ENCODE results near the gene HOXC6.

The HOXC6 gene

DNA sequence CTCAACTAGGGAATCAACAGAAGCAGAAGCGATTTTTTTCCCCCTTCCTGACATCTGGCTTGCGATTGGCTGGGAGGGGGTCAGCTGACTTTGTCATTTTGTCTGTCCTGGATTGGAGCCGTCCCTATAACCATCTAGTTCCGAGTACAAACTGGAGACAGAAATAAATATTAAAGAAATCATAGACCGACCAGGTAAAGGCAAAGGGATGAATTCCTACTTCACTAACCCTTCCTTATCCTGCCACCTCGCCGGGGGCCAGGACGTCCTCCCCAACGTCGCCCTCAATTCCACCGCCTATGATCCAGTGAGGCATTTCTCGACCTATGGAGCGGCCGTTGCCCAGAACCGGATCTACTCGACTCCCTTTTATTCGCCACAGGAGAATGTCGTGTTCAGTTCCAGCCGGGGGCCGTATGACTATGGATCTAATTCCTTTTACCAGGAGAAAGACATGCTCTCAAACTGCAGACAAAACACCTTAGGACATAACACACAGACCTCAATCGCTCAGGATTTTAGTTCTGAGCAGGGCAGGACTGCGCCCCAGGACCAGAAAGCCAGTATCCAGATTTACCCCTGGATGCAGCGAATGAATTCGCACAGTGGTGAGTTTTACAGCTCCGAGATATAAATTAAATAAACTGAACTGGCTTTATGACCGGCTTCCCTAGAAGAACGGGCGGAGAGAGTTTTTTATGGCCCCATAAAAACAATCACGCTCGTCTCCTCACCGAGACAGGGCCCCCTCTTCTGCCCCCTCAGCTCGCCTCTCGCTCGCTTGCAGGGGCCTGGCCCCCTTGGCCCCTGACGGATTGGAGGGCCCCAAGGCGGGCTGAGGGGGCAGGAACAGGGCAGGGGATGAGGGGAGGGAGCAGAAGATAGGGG, at the start of gene HOXC6:
TSS of gene HOXC6 (plus strand) at position 127 of the 888 bp plus-strand sequence. CDS start at position 209, 82 bp downstream.
- no peak for DNase-seq

DNA sequence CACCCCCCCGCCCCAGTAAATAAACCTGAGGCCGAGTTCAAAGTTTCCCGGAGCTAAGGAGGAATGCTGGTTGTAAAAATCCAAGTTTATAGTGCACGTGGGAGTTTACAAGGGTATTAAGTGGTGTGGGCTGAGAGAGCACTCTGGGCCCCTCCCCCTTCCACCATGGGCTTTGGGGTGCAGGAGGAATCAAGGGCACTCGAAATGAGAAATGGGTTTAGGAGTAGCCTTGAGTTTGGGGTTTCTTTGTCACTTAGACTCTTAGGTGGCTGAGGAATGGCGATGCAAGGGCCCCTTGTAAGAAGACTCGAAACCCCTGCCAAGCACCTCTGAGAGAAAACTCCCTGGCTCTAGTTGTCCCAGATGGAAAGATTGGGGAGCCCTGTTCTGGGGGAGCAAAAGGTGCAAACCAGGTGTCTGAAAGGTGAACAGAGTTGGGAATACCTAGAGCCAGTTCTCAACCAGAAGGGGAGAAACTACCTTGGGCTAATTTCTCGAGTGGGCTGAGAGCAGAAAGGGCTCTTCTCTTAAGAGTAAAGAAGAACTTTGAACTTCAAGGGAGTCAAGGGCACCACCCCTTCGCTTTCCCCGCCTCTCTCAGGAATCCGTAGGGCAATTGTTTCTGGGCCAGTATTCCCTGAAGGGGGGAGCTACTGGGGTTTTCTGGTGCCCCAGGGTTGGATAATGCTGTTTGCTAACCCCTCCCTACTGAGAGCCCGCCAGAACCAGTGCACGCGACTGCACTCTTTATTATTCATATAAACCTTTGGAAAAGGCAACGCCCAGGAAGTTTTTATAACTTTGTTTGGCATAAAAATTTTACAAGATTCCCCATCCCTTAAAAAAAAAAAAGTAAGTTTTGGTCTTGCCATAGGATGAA, 49.5 kb upstream of the HOXC6 start:
- no peak for DNase-seq

DNA sequence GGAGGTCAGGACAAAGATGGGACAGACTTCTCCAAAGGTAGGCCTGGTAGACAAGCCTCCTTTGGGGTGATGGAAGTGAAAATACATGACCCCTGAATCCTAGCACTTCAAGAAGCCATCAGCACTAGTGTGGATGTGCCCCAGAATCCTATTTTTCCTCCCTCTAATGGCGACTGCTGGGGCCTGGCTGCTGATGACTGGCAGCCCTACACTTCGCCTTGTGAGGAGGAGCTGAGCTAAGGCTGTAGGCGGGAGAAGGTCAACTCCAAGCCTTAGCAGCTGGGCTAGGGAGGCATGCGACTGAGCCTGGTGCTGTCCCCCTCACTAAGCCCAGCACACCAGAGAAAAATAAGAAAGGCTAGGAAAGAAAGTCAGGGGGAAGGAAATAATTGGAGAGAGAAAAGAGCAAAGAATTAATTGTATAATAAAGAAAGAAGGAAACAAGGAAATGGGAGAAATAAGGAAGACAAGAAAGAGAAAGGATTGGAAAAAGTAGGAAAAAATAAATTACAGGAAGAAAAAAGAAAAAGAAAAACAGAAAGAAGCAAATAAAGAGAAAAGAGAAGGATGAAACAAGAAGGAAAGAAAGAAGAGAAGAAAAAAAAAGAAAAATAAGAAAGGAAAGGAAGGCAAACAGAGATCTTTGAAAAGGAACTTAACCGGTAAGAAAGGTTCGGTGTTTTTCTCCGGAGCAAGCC, 48.0 kb upstream of the HOXC6 start:
- no peak for DNase-seq

DNA sequence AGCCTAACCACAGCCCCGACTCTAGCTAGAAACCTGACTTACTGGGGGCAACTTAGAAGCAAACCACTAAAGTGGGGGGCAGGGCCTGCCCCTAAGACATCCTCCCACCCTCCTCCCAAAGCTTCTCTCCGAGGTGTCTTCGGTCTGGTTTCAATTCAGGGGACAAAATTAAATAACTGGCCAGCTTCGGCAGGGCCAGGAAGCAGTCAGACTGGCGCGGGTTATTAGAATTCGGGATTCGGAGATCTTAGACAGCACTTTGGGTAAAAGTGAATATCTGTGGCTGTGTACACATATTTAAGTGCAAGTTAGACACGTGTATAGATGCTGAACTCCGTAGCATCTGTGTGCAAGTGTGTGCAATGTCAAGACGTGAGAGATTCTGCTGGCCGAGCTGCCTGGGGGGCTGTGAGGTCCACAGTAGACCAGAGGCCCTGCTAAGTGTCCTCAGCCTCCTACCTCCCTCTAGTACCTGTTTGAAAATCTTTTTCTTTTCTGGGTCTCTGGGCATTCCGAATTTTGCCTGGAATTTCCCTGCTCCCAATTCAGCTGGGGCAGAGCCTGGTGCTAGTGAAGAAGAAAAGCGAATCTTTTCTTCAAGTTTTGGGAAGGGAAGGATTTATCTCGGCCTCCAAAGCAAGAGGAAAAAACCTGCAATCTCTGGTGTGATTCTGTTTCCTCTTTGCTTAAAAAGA, 47.3 kb upstream of the HOXC6 start:
- DNase-seq = no peak

DNA sequence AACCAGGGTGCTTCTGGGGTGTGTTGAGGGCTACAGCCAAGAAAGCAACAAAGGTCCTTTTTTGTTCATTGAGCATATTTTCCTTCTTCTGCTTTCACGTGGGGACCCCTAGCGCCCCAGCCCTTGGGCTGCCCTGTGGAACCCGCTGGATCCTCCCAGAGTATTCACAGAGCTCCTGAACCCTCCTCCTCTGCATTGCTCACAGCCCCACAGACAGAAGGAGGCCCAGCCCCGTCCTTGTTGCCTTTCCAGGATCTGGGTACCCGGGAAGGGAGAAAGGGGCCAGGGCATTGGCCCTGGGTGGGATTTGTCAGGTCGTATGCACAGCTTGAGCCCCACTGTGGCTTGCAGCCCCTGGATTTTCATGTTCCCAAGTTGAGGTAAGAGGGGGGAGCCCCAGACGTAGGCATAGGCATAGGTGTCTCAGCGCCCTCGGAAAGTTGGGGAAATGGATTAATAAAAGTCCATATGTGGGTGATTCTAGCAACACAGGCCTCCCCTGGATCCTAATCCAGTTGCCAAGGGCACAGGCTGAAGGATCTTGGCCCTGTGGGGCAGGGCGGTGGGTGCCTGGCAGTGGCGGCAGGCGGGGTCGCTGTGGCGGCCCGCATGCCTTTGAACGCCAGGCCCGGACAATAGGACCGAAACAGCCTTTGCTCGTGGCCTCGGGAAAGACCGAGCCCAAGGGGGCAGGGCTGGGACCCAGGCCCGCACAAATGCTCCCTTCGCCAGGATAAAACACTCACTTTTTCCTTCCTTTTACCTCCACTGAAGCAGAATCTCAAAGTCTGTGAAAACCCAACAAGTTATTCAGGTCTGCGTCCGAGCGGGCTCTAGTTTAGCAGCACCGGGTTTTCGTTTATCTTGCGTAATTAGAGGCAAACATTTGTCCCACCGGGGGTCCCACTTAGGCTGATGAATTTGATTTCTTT, 46.3 kb upstream of the HOXC6 start:
- DNase-seq = no peak

DNA sequence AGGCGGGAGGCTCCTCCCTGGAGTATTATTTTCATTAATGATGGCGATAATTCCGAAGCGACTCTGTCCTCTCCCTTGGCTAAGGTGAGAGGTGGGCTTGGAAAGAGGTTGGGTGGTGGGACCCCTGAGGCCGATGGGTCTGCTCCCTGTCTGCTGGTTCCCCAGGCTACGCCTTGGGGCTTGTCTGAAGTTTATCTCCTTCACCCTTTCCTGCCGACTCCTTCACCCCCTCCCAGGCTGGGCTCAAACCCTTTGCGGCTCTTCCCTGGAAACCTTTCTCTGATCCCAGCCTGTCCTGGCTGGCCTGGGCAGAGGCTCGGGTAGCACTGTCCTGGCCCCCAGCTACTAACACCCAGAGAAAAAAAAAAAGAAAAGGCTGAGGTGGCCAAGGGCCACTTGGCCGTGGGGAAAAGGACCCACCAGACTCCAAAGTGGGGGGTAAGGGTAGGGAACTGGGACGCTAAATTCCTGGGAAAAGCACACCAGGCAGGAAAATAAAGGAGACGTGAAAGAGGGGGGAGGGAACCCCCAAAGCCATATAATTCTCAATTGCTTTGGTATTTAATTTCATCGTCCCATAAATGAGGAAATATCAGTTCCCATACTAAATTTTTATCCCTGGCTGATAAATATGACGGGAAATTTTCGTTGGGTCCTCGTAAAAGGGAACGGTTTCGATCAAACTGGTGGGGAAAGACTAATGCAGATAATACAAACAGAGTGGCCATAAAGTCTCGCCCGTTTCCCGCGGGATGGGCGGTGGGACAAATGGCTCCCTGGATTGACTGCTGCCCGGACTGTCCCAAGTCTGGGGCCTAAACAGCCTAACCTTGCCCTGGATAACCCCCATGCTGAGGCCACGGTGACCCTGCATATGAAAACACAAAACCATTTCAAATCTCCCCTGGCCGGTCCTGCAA, 45.3 kb upstream of the HOXC6 start:
- no peak for DNase-seq

DNA sequence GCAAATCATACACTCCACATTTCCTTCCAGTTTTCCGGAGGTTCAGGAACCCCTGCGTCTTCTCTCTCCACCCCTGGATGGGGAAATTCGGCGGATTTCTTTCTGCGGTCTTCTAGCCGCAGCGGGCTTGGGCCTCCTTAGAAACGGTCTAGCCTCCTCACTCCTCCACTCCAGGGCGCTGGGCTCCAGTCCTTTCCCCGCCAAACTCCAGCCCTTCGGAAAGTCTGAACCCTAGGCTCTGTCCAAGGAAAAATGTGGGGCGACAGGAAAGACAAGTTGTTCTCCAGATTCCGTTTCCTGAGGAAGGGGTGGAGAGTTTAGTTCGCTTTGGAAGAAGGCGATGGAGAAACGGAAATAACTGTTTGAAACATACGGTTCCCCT, 44.7 kb upstream of the HOXC6 start:
- DNase-seq = no peak

DNA sequence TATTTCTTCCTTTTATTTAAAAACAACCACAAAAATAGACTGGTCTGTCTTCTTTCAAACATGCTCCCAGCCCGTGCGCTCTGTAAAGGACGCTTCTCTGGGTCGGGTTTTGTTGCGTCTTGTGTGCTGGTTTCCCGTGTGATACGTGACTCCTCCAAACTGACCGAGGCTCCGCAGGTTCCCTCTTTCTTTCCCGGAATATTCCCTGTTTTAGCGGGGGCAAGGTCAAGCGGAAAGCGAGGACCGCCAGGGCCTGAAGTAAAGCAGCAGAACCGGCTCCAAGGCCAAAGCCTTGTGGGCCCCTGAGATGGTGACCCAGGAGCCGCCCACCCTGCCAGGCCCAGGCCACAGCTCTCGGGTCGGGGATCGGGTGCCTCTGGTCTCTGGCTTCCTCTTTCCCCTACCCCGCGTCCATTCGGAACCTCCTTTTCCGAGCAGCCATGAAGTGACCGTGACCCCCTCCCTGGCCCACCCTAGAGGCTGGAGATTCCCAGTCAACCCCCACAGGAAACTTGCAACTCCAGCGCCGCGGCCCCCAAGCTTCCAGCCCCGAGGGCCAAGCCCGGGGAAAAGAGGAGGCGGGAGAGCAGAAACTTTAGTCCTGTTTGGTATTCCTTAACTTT, 44.2 kb upstream of the HOXC6 start:
- no peak for DNase-seq

DNA sequence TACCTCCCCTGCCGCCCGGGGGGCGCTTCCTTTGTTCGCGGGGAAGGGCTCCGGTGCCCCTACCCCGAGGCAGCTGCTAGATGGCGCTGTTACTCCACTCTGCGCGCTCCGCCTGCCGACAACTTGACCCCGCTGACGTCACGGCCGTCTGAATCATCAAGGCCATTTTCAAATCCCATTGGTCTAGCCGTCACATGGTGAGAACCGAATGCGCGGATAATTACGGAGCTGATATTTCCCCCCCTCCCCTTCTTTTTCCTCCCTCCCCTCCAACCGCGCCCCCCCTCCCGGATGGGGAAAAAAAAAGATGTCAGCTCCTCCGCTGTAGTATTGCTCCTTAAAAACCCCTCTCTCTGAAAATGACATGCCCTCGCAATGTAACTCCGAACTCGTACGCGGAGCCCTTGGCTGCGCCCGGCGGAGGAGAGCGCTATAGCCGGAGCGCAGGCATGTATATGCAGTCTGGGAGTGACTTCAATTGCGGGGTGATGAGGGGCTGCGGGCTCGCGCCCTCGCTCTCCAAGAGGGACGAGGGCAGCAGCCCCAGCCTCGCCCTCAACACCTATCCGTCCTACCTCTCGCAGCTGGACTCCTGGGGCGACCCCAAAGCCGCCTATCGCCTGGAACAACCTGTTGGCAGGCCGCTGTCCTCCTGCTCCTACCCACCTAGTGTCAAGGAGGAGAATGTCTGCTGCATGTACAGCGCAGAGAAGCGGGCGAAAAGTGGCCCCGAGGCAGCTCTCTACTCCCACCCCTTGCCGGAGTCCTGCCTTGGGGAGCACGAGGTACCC, 43.1 kb upstream of the HOXC6 start, which contains the start of gene HOXC10:
TSS of gene HOXC10 (plus strand) at position 246 of the 791 bp plus-strand sequence. CDS start at position 360, 114 bp downstream.
- peak; percentile 58 for DNase-seq

DNA sequence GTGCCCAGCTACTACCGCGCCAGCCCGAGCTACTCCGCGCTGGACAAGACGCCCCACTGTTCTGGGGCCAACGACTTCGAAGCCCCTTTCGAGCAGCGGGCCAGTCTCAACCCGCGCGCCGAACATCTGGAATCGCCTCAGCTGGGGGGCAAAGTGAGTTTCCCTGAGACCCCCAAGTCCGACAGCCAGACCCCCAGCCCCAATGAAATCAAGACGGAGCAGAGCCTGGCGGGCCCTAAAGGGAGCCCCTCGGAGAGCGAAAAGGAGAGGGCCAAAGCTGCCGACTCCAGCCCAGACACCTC, 42.6 kb upstream of the HOXC6 start:
- DNase-seq = no peak

DNA sequence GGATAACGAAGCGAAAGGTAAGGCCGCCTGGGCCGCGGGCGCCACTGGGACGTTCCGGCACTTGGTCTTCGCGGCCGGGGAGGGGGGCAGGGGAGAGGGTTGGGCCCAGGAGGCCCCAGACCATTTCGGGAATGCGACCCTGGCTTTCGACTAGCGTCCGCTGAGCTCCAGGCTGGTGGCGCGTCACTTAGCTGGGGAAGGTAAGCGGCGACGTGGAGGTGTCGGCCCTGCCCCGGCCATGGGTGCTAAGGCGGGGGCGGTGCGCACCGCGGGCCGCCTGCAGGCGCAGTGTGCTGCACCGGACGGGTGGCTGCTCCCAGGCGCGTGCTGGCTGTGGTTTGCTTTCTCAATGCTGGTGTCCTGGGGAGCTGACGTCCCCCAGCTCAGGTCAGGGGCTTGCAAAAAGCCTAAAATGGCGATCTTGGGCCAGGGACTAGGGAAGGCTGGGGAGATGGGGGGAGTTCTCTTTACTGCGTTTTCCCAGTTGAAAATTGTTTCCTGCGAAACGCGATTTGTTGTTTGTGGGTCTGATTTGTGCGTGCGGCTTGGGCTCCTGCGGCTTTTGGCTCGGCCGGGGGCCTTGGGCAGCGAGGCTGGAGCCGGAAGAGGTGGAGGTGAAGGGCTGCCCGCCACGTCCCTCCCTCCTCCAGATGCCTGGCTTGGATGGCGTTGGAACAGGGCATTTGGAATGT, 42.1 kb upstream of the HOXC6 start:
- no peak for DNase-seq

DNA sequence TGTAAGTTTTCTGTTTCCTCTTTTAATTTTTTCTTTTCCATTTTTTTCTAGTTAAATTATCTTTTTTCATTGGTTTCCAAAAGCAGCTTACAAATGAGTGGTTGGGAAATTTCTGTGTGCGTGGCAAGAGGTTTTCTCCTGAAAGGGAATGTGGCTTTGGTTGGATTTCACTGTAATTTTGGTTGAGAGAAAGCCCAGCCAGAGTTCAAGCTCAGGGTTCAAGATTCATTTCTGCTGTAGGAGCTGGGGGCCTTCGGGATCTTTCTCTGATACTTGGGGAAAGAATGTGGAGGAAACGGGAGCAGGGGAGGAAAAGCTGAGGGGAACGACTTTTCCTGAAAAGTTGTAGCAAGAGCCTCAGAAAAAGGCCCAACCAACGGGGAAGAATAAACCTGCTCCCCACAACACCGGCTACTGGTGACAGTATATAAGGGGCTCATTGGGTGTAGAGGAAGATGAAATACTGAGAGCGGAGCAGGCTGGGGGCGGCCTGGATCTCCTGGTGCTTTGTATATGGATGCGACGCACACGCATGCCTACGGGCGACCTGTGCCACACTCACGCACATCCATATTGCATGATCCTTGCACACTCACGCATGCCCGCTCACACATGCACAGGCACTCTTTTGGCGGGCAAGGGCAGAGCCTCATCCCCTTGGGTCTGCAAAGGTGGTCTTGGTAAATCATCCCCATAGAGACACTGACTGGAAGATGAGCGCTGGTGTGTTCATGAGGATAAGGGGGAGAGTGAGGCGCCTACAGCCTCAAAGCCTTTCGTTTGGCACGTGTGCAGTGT, 41.4 kb upstream of the HOXC6 start:
- DNase-seq = no peak

DNA sequence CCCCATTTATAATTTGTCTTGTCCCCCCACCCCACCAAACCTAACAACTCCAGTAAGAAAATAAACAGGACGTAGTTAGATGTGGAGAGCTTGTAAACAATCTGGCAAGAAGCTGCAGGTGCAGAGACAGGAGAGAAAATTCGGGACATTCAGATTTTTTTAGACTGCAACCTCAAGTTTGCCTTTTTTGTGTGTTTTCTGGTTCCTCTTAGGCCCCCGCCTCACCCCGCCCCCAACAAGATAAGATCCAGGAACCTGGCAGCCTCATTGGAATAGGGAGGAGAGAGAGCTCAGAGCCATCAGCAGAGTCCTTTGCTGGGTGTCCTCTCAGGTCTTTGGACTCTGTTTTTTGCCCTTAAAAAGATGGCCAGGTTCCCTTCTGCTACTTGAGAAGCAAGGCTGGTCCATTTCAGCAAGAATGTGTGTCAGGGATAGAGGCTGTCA, 40.4 kb upstream of the HOXC6 start:
- no peak for DNase-seq

DNA sequence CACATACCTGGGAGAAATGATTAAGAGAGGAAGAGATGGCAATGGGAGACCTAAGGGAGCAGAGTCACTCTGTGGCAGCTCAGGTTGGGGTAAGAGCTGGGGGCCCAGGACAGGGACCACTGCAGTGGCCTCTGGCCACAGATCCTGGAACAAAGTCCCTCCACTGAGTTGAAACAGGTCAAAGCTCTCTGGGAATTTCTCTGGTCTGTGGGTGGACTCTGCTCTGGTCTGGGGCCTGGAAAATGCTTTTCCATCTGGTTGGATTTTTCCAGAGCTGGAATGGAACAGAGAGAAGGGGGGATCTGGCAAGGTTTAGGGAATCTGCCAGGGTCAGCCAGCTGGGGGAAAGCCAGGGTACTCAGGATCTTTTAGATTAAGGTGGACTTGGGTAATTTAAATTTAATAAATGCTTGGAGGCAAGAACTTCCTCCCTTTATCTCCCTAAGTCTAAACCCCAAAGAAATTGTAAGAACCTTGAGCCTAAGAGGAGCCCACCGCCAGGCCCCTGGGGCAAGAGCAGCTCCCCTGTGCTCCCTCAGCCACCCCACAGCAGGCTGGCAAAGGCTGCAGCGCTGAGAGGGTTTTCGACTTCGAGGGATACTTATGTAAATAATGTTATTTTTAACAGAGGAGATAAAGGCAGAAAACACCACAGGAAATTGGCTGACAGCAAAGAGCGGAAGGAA, 39.6 kb upstream of the HOXC6 start:
- DNase-seq = no peak

DNA sequence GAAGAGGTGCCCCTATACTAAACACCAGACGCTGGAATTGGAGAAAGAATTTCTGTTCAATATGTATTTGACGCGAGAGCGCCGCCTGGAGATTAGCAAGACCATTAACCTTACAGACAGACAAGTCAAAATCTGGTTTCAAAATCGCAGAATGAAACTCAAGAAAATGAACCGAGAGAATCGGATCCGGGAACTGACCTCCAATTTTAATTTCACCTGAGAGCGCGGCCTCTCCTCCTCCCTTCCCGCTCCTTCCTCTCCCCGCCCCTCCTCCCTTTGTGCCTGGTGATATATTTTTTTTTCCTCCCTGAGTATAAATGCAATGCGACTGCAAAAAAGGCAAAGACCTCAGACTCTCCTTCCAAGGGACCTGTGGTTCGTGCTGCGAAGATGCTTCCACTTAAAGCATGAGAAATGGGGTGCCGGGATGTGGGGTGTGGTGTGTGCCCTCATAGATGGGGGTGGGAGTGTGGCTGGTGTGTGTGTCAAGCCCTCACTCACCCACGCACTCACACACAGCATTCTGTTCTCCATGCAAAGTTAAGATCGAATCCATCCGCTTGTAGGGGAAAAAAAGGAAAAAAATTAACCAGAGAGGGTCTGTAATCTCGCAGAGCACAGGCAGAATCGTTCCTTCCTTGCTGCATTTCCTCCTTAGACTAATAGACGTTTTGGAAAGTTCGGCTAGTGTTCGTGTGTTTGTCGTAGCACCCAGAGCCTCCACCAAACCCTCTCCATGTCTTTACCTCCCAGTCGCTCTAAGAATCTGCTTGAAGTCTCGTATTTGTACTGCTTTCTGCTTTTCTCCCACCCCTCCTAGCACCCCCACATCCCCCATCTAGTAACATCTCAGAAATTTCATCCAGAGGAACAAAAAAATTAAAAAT, 38.8 kb upstream of the HOXC6 start:
- peak; percentile 23 for DNase-seq
